Measurements from ENCODE around the gene FLRT2.

DNA sequence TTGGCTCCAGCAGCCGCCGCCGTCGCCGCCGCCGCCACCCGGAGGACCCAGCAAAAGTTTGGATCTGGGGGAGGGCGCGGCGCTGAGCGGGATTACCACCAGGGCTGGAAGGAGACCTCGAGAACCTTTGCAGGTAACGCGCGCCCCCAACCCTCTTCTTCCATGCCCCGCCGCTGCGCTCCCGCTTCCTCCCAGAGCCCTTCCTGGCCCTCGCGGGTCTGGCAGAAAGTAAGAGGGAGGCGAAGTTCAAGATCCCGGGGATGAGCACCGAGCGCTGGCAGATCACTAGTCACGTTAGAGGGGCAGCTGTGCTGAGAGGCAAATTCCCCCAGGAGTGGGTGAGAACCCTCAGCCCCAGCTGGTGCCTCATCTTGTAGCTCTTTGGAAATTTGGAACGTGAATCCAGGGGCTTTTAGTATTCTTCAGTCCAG, 3.9 kb downstream of the FLRT2 start:
- TF ChIP-seq, protein P1, sequence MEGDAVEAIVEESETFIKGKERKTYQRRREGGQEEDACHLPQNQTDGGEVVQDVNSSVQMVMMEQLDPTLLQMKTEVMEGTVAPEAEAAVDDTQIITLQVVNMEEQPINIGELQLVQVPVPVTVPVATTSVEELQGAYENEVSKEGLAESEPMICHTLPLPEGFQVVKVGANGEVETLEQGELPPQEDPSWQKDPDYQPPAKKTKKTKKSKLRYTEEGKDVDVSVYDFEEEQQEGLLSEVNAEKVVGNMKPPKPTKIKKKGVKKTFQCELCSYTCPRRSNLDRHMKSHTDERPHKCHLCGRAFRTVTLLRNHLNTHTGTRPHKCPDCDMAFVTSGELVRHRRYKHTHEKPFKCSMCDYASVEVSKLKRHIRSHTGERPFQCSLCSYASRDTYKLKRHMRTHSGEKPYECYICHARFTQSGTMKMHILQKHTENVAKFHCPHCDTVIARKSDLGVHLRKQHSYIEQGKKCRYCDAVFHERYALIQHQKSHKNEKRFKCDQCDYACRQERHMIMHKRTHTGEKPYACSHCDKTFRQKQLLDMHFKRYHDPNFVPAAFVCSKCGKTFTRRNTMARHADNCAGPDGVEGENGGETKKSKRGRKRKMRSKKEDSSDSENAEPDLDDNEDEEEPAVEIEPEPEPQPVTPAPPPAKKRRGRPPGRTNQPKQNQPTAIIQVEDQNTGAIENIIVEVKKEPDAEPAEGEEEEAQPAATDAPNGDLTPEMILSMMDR (conservative IDR thresholded peaks at IDR 0.05; ENCODE audit: low read depth, low read length): no peak
- TF ChIP-seq EZH2 (IDR thresholded peaks at IDR 0.05; ENCODE audit: low read length, unreplicated experiment) (no peak), EZH2phosphoT487 (IDR thresholded peaks at IDR 0.05; ENCODE audit: borderline replicate concordance, low read length) (no peak)

All from PC-3 (cell line).